ENCODE results near the gene NENF.

- TF ChIP-seq CTCF (IDR thresholded peaks at IDR 0.05): no peak
- no peak for TF ChIP-seq POLR2A (IDR thresholded peaks at IDR 0.05)
- no peak for TF ChIP-seq POLR2AphosphoS5 (IDR thresholded peaks at IDR 0.05)
These were observed 29.9 kb upstream of the NENF start for GRCh38 chr1:212402666-212403321.

Measured in breast epithelium (tissue), 3 donors.